Mesenchymal stem cell (in vitro differentiated cells and primary cell): Measurements from ENCODE around the gene TIMM17A.

Experiments used
- DNase-seq: peaks from one replicate; pipeline ENCODE4 v3.0.0-alpha.2; 2013
- H2AFZ ChIP-seq: one replicate; pipeline ENCODE4 v1.6.1; 2013; ENCODE audit warnings: low read depth, mild to moderate bottlenecking, control low read depth, inconsistent platforms, low read length, moderate library complexity
- H2AK5ac ChIP-seq: 2 replicates; pipeline ENCODE4 v1.6.1; 2013; ENCODE audit warnings: low read length, moderate library complexity, mild to moderate bottlenecking, inconsistent platforms; ENCODE audit not compliant: severe bottlenecking
- H2BK120ac ChIP-seq: one replicate; pipeline ENCODE4 v1.6.1; 2013; ENCODE audit warnings: low read depth, mild to moderate bottlenecking, inconsistent platforms, low read length, moderate library complexity
- H2BK12ac ChIP-seq, 2 experiments: one replicate each; pipeline ENCODE4 v1.6.1; 2013; ENCODE audit warnings: inconsistent platforms in 2 of 2, low read length in 2 of 2, mild to moderate bottlenecking in 2 of 2, moderate library complexity in 2 of 2, control low read depth in 1 of 2
- H2BK15ac ChIP-seq: one replicate; pipeline ENCODE4 v1.6.1; 2013; ENCODE audit warnings: mild to moderate bottlenecking, low read depth, inconsistent platforms; ENCODE audit not compliant: poor library complexity, severe bottlenecking
- H2BK5ac ChIP-seq: 2 replicates; pipeline ENCODE4 v1.6.1; 2013; ENCODE audit warnings: low read depth, mild to moderate bottlenecking, low read length, control low read depth, inconsistent platforms; ENCODE audit not compliant: poor library complexity, severe bottlenecking
- H3K14ac ChIP-seq, 2 experiments: one replicate each; pipeline ENCODE4 v1.6.1; 2013; ENCODE audit warnings: inconsistent platforms in 2 of 2, low read length in 2 of 2, control low read depth in 1 of 2, mild to moderate bottlenecking in 1 of 2, moderate library complexity in 1 of 2
- H3K18ac ChIP-seq, 2 experiments: one replicate each; pipeline ENCODE4 v1.6.1; 2013; ENCODE audit warnings: inconsistent platforms in 2 of 2, low read length in 2 of 2, control low read depth in 1 of 2, low read depth in 1 of 2, mild to moderate bottlenecking in 1 of 2
- H3K23ac ChIP-seq, 2 experiments: one replicate each; pipeline ENCODE4 v1.6.1; 2013; ENCODE audit warnings: inconsistent platforms in 2 of 2, low read length in 2 of 2, mild to moderate bottlenecking in 2 of 2, moderate library complexity in 2 of 2, control low read depth in 1 of 2
- H3K27ac ChIP-seq: 2 replicates; pipeline ENCODE4 v1.5.1; 2013; ENCODE audit warnings: mild to moderate bottlenecking, moderate library complexity, low read length, control low read depth, inconsistent platforms; ENCODE audit not compliant: poor library complexity, severe bottlenecking
- H3K27me3 ChIP-seq, 2 experiments: 2 replicates each; pipeline versions ENCODE4 v1.6.1 to v1.7.0; 2013; ENCODE audit warnings: low read length in 2 of 2, mild to moderate bottlenecking in 2 of 2, moderate library complexity in 2 of 2, control low read depth in 1 of 2, inconsistent platforms in 1 of 2; ENCODE audit not compliant: control insufficient read depth in 1 of 2, insufficient read depth in 1 of 2
- H3K36me3 ChIP-seq, 2 experiments: 2 replicates each; pipeline versions ENCODE4 v1.6.1 to v1.7.0; 2013; ENCODE audit warnings: low read length in 2 of 2, control low read depth in 1 of 2, inconsistent platforms in 1 of 2, low read depth in 1 of 2, mild to moderate bottlenecking in 1 of 2; ENCODE audit not compliant: insufficient read depth in 2 of 2, control insufficient read depth in 1 of 2
- H3K4ac ChIP-seq, 2 experiments: one replicate each; pipeline ENCODE4 v1.6.1; 2013; ENCODE audit warnings: inconsistent platforms in 2 of 2, low read length in 2 of 2, mild to moderate bottlenecking in 2 of 2, moderate library complexity in 2 of 2, control low read depth in 1 of 2, low read depth in 1 of 2
- H3K4me1 ChIP-seq: 2 replicates; pipeline ENCODE4 v1.6.1; 2013; ENCODE audit warnings: low read depth, low read length, control low read depth; ENCODE audit not compliant: control insufficient read depth, insufficient read depth
- H3K4me2 ChIP-seq: 2 replicates; pipeline ENCODE4 v1.6.1; 2013; ENCODE audit warnings: low read length, mild to moderate bottlenecking, inconsistent platforms; ENCODE audit not compliant: poor library complexity, severe bottlenecking
- H3K4me3 ChIP-seq, 2 experiments: 2 replicates each; pipeline versions ENCODE4 v1.5.1 to v1.7.0; 2013; ENCODE audit warnings: low read length in 2 of 2, mild to moderate bottlenecking in 2 of 2, control low read depth in 1 of 2, low read depth in 1 of 2; ENCODE audit not compliant: insufficient read depth in 1 of 2
- H3K79me1 ChIP-seq: replicated peaks from 2 replicates; pipeline ENCODE4 v1.6.1; 2013; ENCODE audit warnings: mild to moderate bottlenecking, control low read depth, low read length, inconsistent platforms; ENCODE audit not compliant: poor library complexity, severe bottlenecking
- H3K9ac ChIP-seq: 2 replicates; pipeline ENCODE4 v1.7.0; 2013; ENCODE audit warnings: mild to moderate bottlenecking, low read length, moderate library complexity
- H3K9me3 ChIP-seq: 2 replicates; pipeline ENCODE4 v1.7.0; 2013; ENCODE audit warnings: mild to moderate bottlenecking, low read length; ENCODE audit not compliant: control insufficient read depth
- H4K8ac ChIP-seq: one replicate; pipeline ENCODE4 v1.6.1; 2013; ENCODE audit warnings: inconsistent platforms, mild to moderate bottlenecking, low read length, moderate library complexity
- H4K91ac ChIP-seq: one replicate; pipeline ENCODE4 v1.6.1; 2013; ENCODE audit warnings: mild to moderate bottlenecking, low read length, inconsistent platforms
- WGBS: methylation state at CpG from one replicate; pipeline ENCODE4 v1.1.7; 2013; ENCODE audit warnings: mixed read lengths; 5-methylcytosine and 5-hydroxymethylcytosine counted together

TIMM17A gene

GRCh38 chr1:201928266-201928665, 27.0 kb upstream of the TIMM17A start:
- no peak overlapping the region for H3K4me3 ChIP-seq
- H3K79me1 ChIP-seq = no peaks in the 10 kb centered on the region
- H2BK5ac ChIP-seq = no peak overlapping the region
- no peak for DNase-seq
- H3K14ac ChIP-seq = no peak overlapping the region
- H3K18ac ChIP-seq = no peak overlapping the region
- H3K9ac ChIP-seq = no peak overlapping the region
- no peak overlapping the region for H2AFZ ChIP-seq
- no peak overlapping the region for H2BK15ac ChIP-seq
- H2BK12ac ChIP-seq = no peak overlapping the region
- no peaks in the 10 kb centered on the region for H3K27me3 ChIP-seq
- 92% methylated on average over 3 of the region's 3 CpGs for WGBS
- H4K91ac ChIP-seq = no peak overlapping the region
- H3K4ac ChIP-seq = no peak overlapping the region
- H2AK5ac ChIP-seq = no peak overlapping the region
- H2BK120ac ChIP-seq = no peak overlapping the region
- H3K9me3 ChIP-seq = no peaks in the 10 kb centered on the region
- no peak overlapping the region for H3K27ac ChIP-seq
- no peak overlapping the region for H3K4me2 ChIP-seq
- H3K36me3 ChIP-seq = peaks cover 0 to 20% of the 10 kb centered on the region in 2 experiments
- no peaks in the 10 kb centered on the region for H3K4me1 ChIP-seq
- H4K8ac ChIP-seq = no peak overlapping the region
- H3K23ac ChIP-seq = no peak overlapping the region

GRCh38 chr1:201930137-201930536, 25.2 kb upstream of the TIMM17A start:
- DNase-seq = no peak

DNA sequence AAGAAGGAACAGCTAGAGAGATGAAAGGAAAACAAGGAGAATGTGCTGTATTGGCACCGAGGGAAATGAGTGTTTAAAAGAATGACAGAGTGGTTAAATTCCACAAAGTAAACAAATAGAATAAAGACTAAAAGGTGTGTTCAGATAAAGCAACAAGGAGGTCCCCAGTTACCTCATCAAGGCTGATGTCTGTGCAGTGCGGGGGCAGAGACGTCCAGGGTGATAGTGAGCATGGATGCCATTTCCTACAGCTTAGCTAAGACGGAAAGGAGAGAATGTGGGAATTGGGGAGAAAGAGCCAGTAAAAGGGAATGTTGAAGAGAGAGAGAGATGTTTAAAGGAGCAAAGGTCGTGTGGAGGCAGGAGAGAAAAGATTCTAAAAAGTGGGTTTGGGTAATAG, 24.5 kb upstream of the TIMM17A start:
- Histone ChIP-seq H3K4ac (no peak overlapping the region), H2AK5ac (no peak overlapping the region), H2BK12ac (no peak overlapping the region), H4K91ac (no peak overlapping the region), H3K4me3 (no peak overlapping the region), H3K14ac (no peak overlapping the region), H3K18ac (no peak overlapping the region), H3K4me1 (peaks cover 5% of the 10 kb centered on the region), H2AFZ (no peak overlapping the region), H3K79me1 (no peaks in the 10 kb centered on the region), H3K9me3 (no peaks in the 10 kb centered on the region), H2BK15ac (no peak overlapping the region), H3K4me2 (no peak overlapping the region), H4K8ac (no peak overlapping the region), H2BK120ac (no peak overlapping the region), H3K27me3 (no peaks in the 10 kb centered on the region), H3K9ac (no peak overlapping the region), H3K27ac (no peak overlapping the region), H2BK5ac (no peak overlapping the region), H3K36me3 (peaks cover 0 to 20% of the 10 kb centered on the region in 2 experiments), H3K23ac (no peak overlapping the region)
- no peak for DNase-seq
- 80% methylated on average over 5 of the region's 5 CpGs for WGBS

More at GRCh38 chr1:201930137-201930536, 25.2 kb upstream of the TIMM17A start:
- Histone ChIP-seq H3K18ac (no peak overlapping the region), H2BK120ac (no peak overlapping the region), H3K9ac (no peak overlapping the region), H2BK12ac (peak overlapping the region in 1 of 2 experiments; percentile 10), H2AFZ (no peak overlapping the region), H4K8ac (no peak overlapping the region), H3K14ac (no peak overlapping the region), H3K27me3 (no peaks in the 10 kb centered on the region), H3K4me3 (no peak overlapping the region), H2AK5ac (no peak overlapping the region), H4K91ac (no peak overlapping the region), H3K27ac (no peak overlapping the region), H3K4me1 (peaks cover 5% of the 10 kb centered on the region), H3K79me1 (no peaks in the 10 kb centered on the region), H3K36me3 (peaks cover 0 to 20% of the 10 kb centered on the region in 2 experiments), H3K4ac (no peak overlapping the region), H3K4me2 (no peak overlapping the region), H2BK15ac (no peak overlapping the region), H3K23ac (no peak overlapping the region), H3K9me3 (no peaks in the 10 kb centered on the region), H2BK5ac (no peak overlapping the region)
- 74% methylated on average over 4 of the region's 4 CpGs for WGBS

DNA sequence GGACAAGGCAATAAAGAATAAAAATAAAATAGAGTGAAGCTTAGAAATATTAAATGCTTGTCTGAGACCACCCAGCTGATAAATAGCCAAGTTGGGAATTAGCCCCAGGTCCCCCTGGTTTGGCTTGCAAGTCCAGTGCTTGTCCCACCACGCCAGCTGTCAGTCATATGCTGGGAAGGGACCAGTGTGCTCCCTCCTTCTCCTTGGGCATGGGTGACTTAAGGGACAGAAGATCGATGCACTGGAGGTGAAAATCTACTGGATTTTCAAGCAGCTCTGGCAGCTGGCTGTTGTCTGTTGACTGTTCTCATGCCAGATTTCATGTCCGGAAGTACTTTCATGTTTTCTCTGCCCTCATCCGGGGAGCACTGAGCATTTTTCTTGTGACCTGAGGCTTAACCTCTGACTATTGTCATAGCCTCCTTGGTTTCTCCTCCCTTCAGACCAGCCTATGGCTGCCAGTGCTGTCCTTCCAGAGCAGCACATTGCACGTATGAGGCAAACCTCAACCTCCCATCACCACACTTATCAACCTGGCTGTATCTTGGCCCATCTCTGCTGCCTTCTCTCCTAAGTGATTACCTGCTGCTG, 21.4 kb upstream of the TIMM17A start:
- Histone ChIP-seq H4K8ac (peak overlapping the region; percentile 5), H3K36me3 (peaks cover 0 to 20% of the 10 kb centered on the region in 2 experiments), H3K27me3 (no peaks in the 10 kb centered on the region), H3K9me3 (no peaks in the 10 kb centered on the region), H2AFZ (no peak overlapping the region), H3K79me1 (no peaks in the 10 kb centered on the region), H2BK15ac (no peak overlapping the region), H2AK5ac (no peak overlapping the region), H3K4me2 (no peak overlapping the region), H3K18ac (peak overlapping the region; percentile 3 to 90), H3K14ac (peak overlapping the region in 1 of 2 experiments; percentile 44), H3K4me3 (no peak overlapping the region), H2BK120ac (no peak overlapping the region), H3K27ac (peak overlapping the region; percentile 48), H3K4ac (peak overlapping the region; percentile 20 to 82), H4K91ac (peak overlapping the region; percentile 2), H3K9ac (no peak overlapping the region), H2BK5ac (no peak overlapping the region), H2BK12ac (peak overlapping the region in 1 of 2 experiments; percentile 98), H3K23ac (peak overlapping the region in 1 of 2 experiments; percentile 23), H3K4me1 (peaks cover 8% of the 10 kb centered on the region)
- peak; percentile 72 for DNase-seq
- 37% methylated on average over 5 of the region's 5 CpGs for WGBS
